GM21576 (cell line): Measurements from ENCODE around the gene ZNF774.
A peak's percentile ranks its signal among the peaks of the same experiment; 100 is the strongest.
"Not testable (repeated sequence)": the region's sequence is repeated elsewhere in the genome, so short reads cannot be mapped to it uniquely, and the experiment has no call there.

Experiments used
- ATAC-seq: cut with Tn5 transposase; IDR thresholded peaks from one replicate; pipeline ENCODE4 v1.9.1; 2021; ENCODE audit warnings: mild to moderate bottlenecking, moderate library complexity; ENCODE audit not compliant: unreplicated experiment

The ZNF774 gene

GRCh38 chr15:90352107-90352893, at the start of gene ZNF774:
TSS of gene ZNF774 (plus strand) at chr15:90352284. CDS start at chr15:90354661, 2,377 bp downstream.
- peak; percentile 98 for ATAC-seq

- ATAC-seq: not testable (repeated sequence)
Measured at GRCh38 chr15:90305355-90305754, 46.7 kb upstream of the ZNF774 start.

GRCh38 chr15:90305932-90306331, 46.2 kb upstream of the ZNF774 start:
- no peak for ATAC-seq

GRCh38 chr15:90306560-90306959, 45.5 kb upstream of the ZNF774 start:
- peak; percentile 68 for ATAC-seq

- ATAC-seq: no peak
Measured at GRCh38 chr15:90307661-90308060, 44.4 kb upstream of the ZNF774 start.

GRCh38 chr15:90309020-90309419, 43.1 kb upstream of the ZNF774 start:
- no peak for ATAC-seq

- ATAC-seq: no peak
Measured at GRCh38 chr15:90315278-90315982, 36.7 kb upstream of the ZNF774 start.

- ATAC-seq: no peak
Measured at GRCh38 chr15:90316139-90316538, 35.9 kb upstream of the ZNF774 start.

- no peak for ATAC-seq
Measured at GRCh38 chr15:90318591-90318990, 33.5 kb upstream of the ZNF774 start.

- ATAC-seq: peak; percentile 78
Measured at GRCh38 chr15:90320062-90320884, 31.8 kb upstream of the ZNF774 start.

GRCh38 chr15:90320885-90321278, 31.2 kb upstream of the ZNF774 start:
- no peak for ATAC-seq

- ATAC-seq: no peak
Measured at GRCh38 chr15:90322538-90322937, 29.5 kb upstream of the ZNF774 start.

GRCh38 chr15:90325726-90326125, 26.4 kb upstream of the ZNF774 start:
- ATAC-seq: no peak

GRCh38 chr15:90326441-90326840, 25.6 kb upstream of the ZNF774 start:
- no peak for ATAC-seq

GRCh38 chr15:90327311-90327710, 24.8 kb upstream of the ZNF774 start:
- ATAC-seq: no peak

GRCh38 chr15:90334304-90334731, 17.8 kb upstream of the ZNF774 start:
- no peak for ATAC-seq

GRCh38 chr15:90336705-90337141, 15.4 kb upstream of the ZNF774 start:
- no peak for ATAC-seq

- ATAC-seq: no peak
Measured at GRCh38 chr15:90337256-90337655, 14.8 kb upstream of the ZNF774 start.

- ATAC-seq: no peak
Measured at GRCh38 chr15:90338532-90338931, 13.6 kb upstream of the ZNF774 start.

- no peak for ATAC-seq
Measured at GRCh38 chr15:90340345-90340744, 11.7 kb upstream of the ZNF774 start.

- no peak for ATAC-seq
Measured at GRCh38 chr15:90343302-90343790, 8.7 kb upstream of the ZNF774 start.
